K562 (cell line): ENCODE measurements around the gene EEF1A1.
A peak's percentile ranks its signal among the peaks of the same experiment; 100 is the strongest.

Source experiments
- CHD4 ChIP-seq: fragments of 200-600 bp; sonication (generic); IDR thresholded peaks from 3 replicates; pipeline ENCODE4 v1.6.1; 2012; ENCODE audit warnings: low read depth, mild to moderate bottlenecking, mixed read lengths, low read length, inconsistent platforms; ENCODE audit not compliant: insufficient read depth, insufficient replicate concordance, poor library complexity, severe bottlenecking
- CTCF ChIP-seq, 3 experiments: IDR thresholded peaks in 2 of 3; conservative IDR thresholded peaks in 1 of 3; 2 replicates each; pipeline ENCODE4 v1.5.1; 2011 to 2012; ENCODE audit warnings: low read length in 3 of 3, mild to moderate bottlenecking in 3 of 3, control low read depth in 2 of 3, improper control_type of control experiment in 1 of 3, inconsistent platforms in 1 of 3, low read depth in 1 of 3, mixed read lengths in 1 of 3, moderate library complexity in 1 of 3; ENCODE audit not compliant: insufficient read depth in 2 of 3
- EZH2 ChIP-seq: IDR thresholded peaks from 2 replicates; pipeline ENCODE4 v1.6.1; 2012; ENCODE audit warnings: low read depth, mild to moderate bottlenecking, inconsistent platforms, low read length, borderline replicate concordance
- HMG20B ChIP-seq: fragments of 250-450 bp; sonication (Bioruptor Pico); IDR thresholded peaks from 2 replicates; pipeline ENCODE4 v1.5.0; 2021; ENCODE audit warnings: mild to moderate bottlenecking
- POLR2A ChIP-seq: fragments of 450-650 bp; conservative IDR thresholded peaks from 2 replicates; pipeline ENCODE4 v1.6.1; 2016
- RAD21 ChIP-seq, 2 experiments: fragments of 250-450 bp in 1 of 2; fragments of 450-650 bp in 1 of 2; sonication (Bioruptor Pico) in 1 of 2; formaldehyde crosslinking in 1 of 2; IDR thresholded peaks in 1 of 2; conservative IDR thresholded peaks in 1 of 2; 2 replicates each; pipeline versions ENCODE4 v1.4.0 to v1.8.0; 2020 to 2022; ENCODE audit warnings: mild to moderate bottlenecking in 2 of 2, moderate library complexity in 1 of 2
- TAL1 ChIP-seq: fragments of 450-650 bp; IDR thresholded peaks from 2 replicates; pipeline ENCODE4 v1.6.1; 2016; ENCODE audit warnings: mild to moderate bottlenecking
- TCF7L2 ChIP-seq: fragments of 150-350 bp; IDR thresholded peaks from 2 replicates; pipeline ENCODE4 v1.6.1; 2016; ENCODE audit warnings: low read depth, mild to moderate bottlenecking, low read length, moderate library complexity
- TRIM28 ChIP-seq: fragments of 450-650 bp; IDR thresholded peaks from 2 replicates; pipeline ENCODE4 v1.6.1; 2017
- YBX1 ChIP-seq: fragments of 450-650 bp; IDR thresholded peaks from 2 replicates; pipeline ENCODE4 v1.7.1; 2016; ENCODE audit warnings: mild to moderate bottlenecking
- ZBTB40 ChIP-seq, 2 experiments: fragments of 450-650 bp in 1 of 2; sonication (generic) in 1 of 2; formaldehyde crosslinking in 1 of 2; IDR thresholded peaks; 2 replicates each; pipeline versions ENCODE4 v1.7.1 to v1.9.0; 2016 to 2022; ENCODE audit warnings: inconsistent platforms in 1 of 2, mild to moderate bottlenecking in 1 of 2, missing genetic modification reagents in 1 of 2
- ZNF239 ChIP-seq: fragments of 250-450 bp; sonication (Bioruptor Pico); IDR thresholded peaks from 2 replicates; pipeline ENCODE4 v1.4.0; 2020; ENCODE audit warnings: mild to moderate bottlenecking
- TF ChIP-seq, protein P1 (sequence below): sonication (generic); formaldehyde crosslinking; IDR thresholded peaks from 2 replicates; pipeline ENCODE4 v1.9.0; 2022; ENCODE audit warnings: mild to moderate bottlenecking, missing genetic modification reagents

DNA sequence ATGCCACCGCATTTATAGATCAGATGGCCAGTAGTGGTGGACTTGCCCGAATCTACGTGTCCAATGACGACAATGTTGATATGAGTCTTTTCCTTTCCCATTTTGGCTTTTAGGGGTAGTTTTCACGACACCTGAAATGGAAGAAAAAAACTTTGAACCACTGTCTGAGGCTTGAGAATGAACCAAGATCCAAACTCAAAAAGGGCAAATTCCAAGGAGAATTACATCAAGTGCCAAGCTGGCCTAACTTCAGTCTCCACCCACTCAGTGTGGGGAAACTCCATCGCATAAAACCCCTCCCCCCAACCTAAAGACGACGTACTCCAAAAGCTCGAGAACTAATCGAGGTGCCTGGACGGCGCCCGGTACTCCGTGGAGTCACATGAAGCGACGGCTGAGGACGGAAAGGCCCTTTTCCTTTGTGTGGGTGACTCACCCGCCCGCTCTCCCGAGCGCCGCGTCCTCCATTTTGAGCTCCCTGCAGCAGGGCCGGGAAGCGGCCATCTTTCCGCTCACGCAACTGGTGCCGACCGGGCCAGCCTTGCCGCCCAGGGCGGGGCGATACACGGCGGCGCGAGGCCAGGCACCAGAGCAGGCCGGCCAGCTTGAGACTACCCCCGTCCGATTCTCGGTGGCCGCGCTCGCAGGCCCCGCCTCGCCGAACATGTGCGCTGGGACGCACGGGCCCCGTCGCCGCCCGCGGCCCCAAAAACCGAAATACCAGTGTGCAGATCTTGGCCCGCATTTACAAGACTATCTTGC is 725 bp downstream of the EEF1A1 start:
- TF ChIP-seq EZH2 (no peak), YBX1 (no peak), RAD21 (CRISPR knock-in tag; conservative IDR thresholded peaks at IDR 0.05 in 1 of 2, IDR thresholded peaks at IDR 0.05 in 1 of 2) (no peak), ZNF239 (CRISPR knock-in tag) (no peak), CTCF (IDR thresholded peaks at IDR 0.05 in 2 of 3, conservative IDR thresholded peaks at IDR 0.05 in 1 of 3; ENCODE audit: insufficient read depth in 2 of 3, low read depth in 1 of 3, low read length in 3 of 3) (no peak), CHD4 (no peak), TRIM28 (no peak), POLR2A (no peak; the same call in none of the 2 replicates), HMG20B (no peak), TCF7L2 (no peak), TAL1 (no peak), ZBTB40 (IDR thresholded peaks at IDR 0.05) (no peak), ZBTB40 (CRISPR knock-in tag; IDR thresholded peaks at IDR 0.05) (peak; percentile 45; the same call in 1 of the 2 replicates)
- TF ChIP-seq, protein P1, sequence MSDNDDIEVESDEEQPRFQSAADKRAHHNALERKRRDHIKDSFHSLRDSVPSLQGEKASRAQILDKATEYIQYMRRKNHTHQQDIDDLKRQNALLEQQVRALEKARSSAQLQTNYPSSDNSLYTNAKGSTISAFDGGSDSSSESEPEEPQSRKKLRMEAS, result no peak
